Calu3 (cell line): ENCODE measurements around the gene AIRE. TPM values are rescaled to one million over a fixed set of nuclear protein-coding genes. Genes with fewer than 3 reads are reported as not detected.

Experiments used
- BruUV-seq: library from RNA; stranded (reverse); fragments of 400-500 nt; replicated peaks from 2 replicates; lab custom pipeline; 2021; lab: Mats Ljungman, UMichigan
- CTCF ChIA-PET: fragments of 300-600 bp; sonication (Branson Sonifier 250); formaldehyde crosslinking; loops from one replicate; lab custom pipeline; 2022; ENCODE audit warnings: antibody characterized with exemption; lab: Charles Lee
- DNase-seq: peaks from one replicate; pipeline ENCODE4 v3.0.0; 2022
- H3K27ac Mint-ChIP-seq: one replicate; pipeline ENCODE4 v1.8.0; 2022; ENCODE audit warnings: mixed read lengths; ENCODE audit not compliant: unreplicated experiment
- H3K27me3 Mint-ChIP-seq: one replicate; pipeline ENCODE4 v1.8.0; 2022; ENCODE audit warnings: mixed read lengths; ENCODE audit not compliant: unreplicated experiment
- H3K36me3 Mint-ChIP-seq: one replicate; pipeline ENCODE4 v1.8.0; 2022; ENCODE audit warnings: mild to moderate bottlenecking, moderate library complexity, mixed read lengths; ENCODE audit not compliant: insufficient read depth, unreplicated experiment
- H3K4me1 Mint-ChIP-seq: one replicate; pipeline ENCODE4 v1.8.0; 2022; ENCODE audit warnings: mild to moderate bottlenecking, low read depth, mixed read lengths; ENCODE audit not compliant: unreplicated experiment
- H3K4me3 Mint-ChIP-seq: one replicate; pipeline ENCODE4 v1.8.0; 2022; ENCODE audit warnings: mild to moderate bottlenecking, low read depth, moderate library complexity, mixed read lengths; ENCODE audit not compliant: unreplicated experiment
- H3K9me3 Mint-ChIP-seq: one replicate; pipeline ENCODE4 v1.8.0; 2022; ENCODE audit warnings: low read depth, mixed read lengths; ENCODE audit not compliant: unreplicated experiment
- intact Hi-C: fragments of 100-400 bp; cut with micrococcal nuclease; formaldehyde crosslinking; loops from one replicate; pipeline ENCODE4 v1.10.0; 2022; ENCODE audit not compliant: unreplicated experiment
- total RNA-seq: library from RNA; stranded (reverse); gene quantifications from 2 replicates; pipeline ENCODE4 v1.2.3, GENCODE V29; 2022
- TF ChIP-seq, protein P1 (sequence below): fragments of 200-600 bp; IDR thresholded peaks from one replicate; pipeline ENCODE4 v1.8.0; 2022; ENCODE audit warnings: antibody characterized with exemption; ENCODE audit not compliant: unreplicated experiment

The AIRE gene
- total RNA-seq, 1 experiment from 2014 or later = not detected

DNA sequence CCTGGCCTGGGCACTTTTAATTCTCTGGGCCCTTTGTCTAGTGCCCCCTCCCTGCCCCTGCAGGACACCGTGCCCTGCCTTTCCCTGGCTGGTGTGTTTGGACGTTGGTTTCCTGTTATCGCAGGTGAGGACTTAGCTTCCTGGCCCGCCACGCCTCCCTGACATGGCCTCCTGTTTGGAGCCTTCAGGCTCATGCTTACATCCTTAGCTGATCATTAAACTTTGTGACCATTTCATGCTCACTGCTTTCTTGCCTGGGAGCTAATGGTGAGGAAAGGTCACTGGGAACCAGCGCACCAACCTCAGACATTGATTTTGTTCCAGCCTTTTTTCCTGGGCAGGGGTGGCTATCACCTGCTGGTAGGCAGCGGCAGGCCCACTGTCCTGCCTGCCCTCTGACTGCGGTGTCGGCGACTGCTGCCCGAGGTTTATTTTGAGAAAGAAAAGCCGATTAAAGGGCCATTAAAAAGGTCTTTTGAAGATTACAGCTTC lies 17.9 kb downstream of the AIRE start:
- H3K27me3 Mint-ChIP-seq = no peaks in the 10 kb centered on the region
- peak; percentile 67 for DNase-seq
- intact Hi-C loops = no loop called here
- H3K27ac Mint-ChIP-seq = peak overlapping the region; percentile 9
- peak overlapping the region; percentile 19 for H3K4me3 Mint-ChIP-seq
- CTCF ChIA-PET = interaction anchor here (1.1 kb wide), 1 partner anchor 475 kb away, joined by 3 read pairs; no protein-coding TSS in a partner anchor
- H3K9me3 Mint-ChIP-seq = no peaks in the 10 kb centered on the region
- TF ChIP-seq, protein P1, sequence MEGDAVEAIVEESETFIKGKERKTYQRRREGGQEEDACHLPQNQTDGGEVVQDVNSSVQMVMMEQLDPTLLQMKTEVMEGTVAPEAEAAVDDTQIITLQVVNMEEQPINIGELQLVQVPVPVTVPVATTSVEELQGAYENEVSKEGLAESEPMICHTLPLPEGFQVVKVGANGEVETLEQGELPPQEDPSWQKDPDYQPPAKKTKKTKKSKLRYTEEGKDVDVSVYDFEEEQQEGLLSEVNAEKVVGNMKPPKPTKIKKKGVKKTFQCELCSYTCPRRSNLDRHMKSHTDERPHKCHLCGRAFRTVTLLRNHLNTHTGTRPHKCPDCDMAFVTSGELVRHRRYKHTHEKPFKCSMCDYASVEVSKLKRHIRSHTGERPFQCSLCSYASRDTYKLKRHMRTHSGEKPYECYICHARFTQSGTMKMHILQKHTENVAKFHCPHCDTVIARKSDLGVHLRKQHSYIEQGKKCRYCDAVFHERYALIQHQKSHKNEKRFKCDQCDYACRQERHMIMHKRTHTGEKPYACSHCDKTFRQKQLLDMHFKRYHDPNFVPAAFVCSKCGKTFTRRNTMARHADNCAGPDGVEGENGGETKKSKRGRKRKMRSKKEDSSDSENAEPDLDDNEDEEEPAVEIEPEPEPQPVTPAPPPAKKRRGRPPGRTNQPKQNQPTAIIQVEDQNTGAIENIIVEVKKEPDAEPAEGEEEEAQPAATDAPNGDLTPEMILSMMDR = no peak
- no TSS peak for BruUV-seq
- H3K4me1 Mint-ChIP-seq = peaks cover 18% of the 10 kb centered on the region
- peaks cover 16% of the 10 kb centered on the region for H3K36me3 Mint-ChIP-seq

DNA sequence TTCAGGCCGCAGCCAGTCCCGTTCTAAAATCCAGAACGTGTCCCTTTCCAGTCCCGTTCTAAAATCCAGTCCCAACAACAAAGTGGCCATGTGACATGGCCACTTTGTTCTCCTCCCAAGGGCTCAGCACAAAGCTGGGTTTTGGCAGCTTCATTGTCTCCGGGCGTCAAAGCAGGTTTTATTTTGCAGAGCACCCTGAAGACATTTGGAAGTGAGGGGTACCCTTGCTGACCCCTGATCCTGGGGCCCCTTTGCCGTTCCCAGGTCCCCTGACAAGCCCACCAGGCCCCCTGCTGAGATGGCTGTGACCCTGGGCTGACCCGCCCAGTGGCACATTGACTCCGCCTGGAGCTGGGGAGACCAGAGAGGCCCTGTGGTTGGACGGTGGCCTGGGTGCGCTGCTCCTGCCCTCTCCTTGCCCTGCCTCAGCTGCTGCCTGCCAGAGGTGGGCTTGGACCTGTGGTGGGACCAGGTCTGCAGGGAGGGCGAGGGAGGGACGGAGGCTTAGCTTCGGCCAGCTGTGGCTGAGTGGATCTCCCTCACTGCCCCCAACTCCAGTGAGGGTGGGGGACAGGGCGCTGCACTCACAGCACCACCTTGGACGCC lies 18.4 kb downstream of the AIRE start:
- TF ChIP-seq, protein P1 = no peak
- no TSS peak for BruUV-seq
- Mint-ChIP-seq H3K4me3 (peak overlapping the region; percentile 19), H3K9me3 (no peaks in the 10 kb centered on the region), H3K27ac (no peak overlapping the region), H3K36me3 (peaks cover 16% of the 10 kb centered on the region), H3K4me1 (peaks cover 18% of the 10 kb centered on the region), H3K27me3 (no peaks in the 10 kb centered on the region)
- CTCF ChIA-PET = no interaction called here
- no peak for DNase-seq
- intact Hi-C loops = no loop called here

DNA sequence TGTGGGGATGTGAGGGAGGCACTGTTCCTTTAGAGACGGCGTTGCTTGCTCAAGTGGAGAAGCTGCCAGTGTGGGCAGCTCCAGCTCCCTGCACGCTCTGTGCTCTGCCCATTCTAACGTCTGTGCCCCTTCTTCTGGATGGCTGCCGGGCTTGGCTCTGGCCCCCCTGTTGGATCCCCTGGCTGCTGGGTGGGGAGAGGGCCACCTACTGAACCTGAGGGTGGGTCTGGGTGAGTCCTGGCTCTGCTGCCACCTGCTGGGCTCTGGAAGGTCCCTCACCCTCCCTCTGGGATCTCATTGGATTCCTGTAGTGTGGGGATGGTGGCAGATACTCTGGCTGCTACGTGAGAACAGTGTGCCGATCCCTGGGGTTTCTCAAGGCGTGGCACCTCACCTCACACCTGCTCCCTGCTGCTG lies 19.2 kb downstream of the AIRE start:
- TF ChIP-seq, protein P1 = peak; percentile 56
- no peaks in the 10 kb centered on the region for H3K27me3 Mint-ChIP-seq
- intact Hi-C loops = no loop called here
- no peaks in the 10 kb centered on the region for H3K9me3 Mint-ChIP-seq
- BruUV-seq = no TSS peak
- DNase-seq = peak; percentile 56
- peak overlapping the region; percentile 17 for H3K4me3 Mint-ChIP-seq
- CTCF ChIA-PET = no interaction called here
- peaks cover 16% of the 10 kb centered on the region for H3K36me3 Mint-ChIP-seq
- H3K4me1 Mint-ChIP-seq = peaks cover 18% of the 10 kb centered on the region
- H3K27ac Mint-ChIP-seq = no peak overlapping the region

DNA sequence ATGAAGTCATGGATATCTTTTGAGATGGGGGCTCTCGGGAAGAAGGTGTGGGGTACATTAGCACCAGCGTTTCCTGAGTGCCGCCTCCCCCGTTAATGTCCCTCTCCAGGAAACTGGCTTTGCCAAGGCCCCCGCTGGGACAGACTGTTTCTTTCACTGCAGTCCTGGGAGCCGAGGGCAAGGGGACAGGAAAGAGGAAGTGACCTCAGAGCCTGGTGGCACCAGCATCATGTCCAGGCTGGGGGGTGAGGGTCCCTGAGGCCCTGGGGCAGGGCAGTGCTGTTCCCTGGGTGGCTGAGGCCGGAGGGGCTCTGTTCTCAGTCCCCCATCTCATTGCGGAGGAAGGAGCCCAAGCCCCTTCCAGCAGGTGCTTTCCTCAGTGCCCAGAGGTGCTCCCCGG lies 20.0 kb downstream of the AIRE start:
- intact Hi-C loops = no loop called here
- TF ChIP-seq, protein P1 = no peak
- no peak overlapping the region for H3K4me3 Mint-ChIP-seq
- no TSS peak for BruUV-seq
- no peaks in the 10 kb centered on the region for H3K9me3 Mint-ChIP-seq
- peaks cover 18% of the 10 kb centered on the region for H3K4me1 Mint-ChIP-seq
- H3K27ac Mint-ChIP-seq = no peak overlapping the region
- CTCF ChIA-PET = no interaction called here
- no peaks in the 10 kb centered on the region for H3K27me3 Mint-ChIP-seq
- peaks cover 13% of the 10 kb centered on the region for H3K36me3 Mint-ChIP-seq
- DNase-seq = no peak
